Measurements from ENCODE around the gene NTN1.
A peak's percentile ranks its signal among the peaks of the same experiment; 100 is the strongest.

The NTN1 gene

GRCh38 chr17:9038380-9038779 lies 17.1 kb downstream of the NTN1 start:
- no peaks in the 10 kb centered on the region for H3K79me1 ChIP-seq (ENCODE audit: low read length)
- H3K4me2 ChIP-seq (ENCODE audit: low read length), result no peak overlapping the region
- no peaks in the 10 kb centered on the region for H3K27me3 ChIP-seq (ENCODE audit: insufficient read depth, low read length)
- H3K4me3 ChIP-seq (ENCODE audit: low read depth, low read length), result no peak overlapping the region
- H2BK5ac ChIP-seq (ENCODE audit: low read depth, low read length, poor library complexity), result no peak overlapping the region
- peaks cover 0 to 3% of the 10 kb centered on the region in 2 experiments for H3K4me1 ChIP-seq (ENCODE audit: control insufficient read depth in 1 of 2, insufficient read depth in 2 of 2, low read length in 2 of 2)
- no peaks in the 10 kb centered on the region for H3K36me3 ChIP-seq (ENCODE audit: control insufficient read depth in 1 of 2, insufficient read depth in 2 of 2, low read length in 2 of 2)
- no peak overlapping the region for H4K91ac ChIP-seq (ENCODE audit: low read depth, low read length)
- H3K4ac ChIP-seq (ENCODE audit: low read depth, low read length), result no peak overlapping the region
- WGBS (ENCODE audit: extremely low coverage, insufficient coverage, insufficient read length), result no CpG with 5 or more reads among the region's 1 CpG
- H2BK12ac ChIP-seq (ENCODE audit: low read length), result no peak overlapping the region
- DNase-seq, result no peak
- no peak overlapping the region for H2AFZ ChIP-seq (ENCODE audit: insufficient read depth, low read length, poor library complexity)
- H3K9me3 ChIP-seq (ENCODE audit: insufficient read depth, low read depth, low read length), result no peaks in the 10 kb centered on the region
- H3K79me2 ChIP-seq (ENCODE audit: control insufficient read depth, insufficient read depth, low read length, poor library complexity), result no peaks in the 10 kb centered on the region
- H4K8ac ChIP-seq (ENCODE audit: low read depth, low read length), result no peak overlapping the region
- no peak overlapping the region for H2BK120ac ChIP-seq (ENCODE audit: insufficient read depth, low read length, poor library complexity)
- no peak overlapping the region for H3K14ac ChIP-seq (ENCODE audit: low read length)
- no peak overlapping the region for H4K12ac ChIP-seq (ENCODE audit: low read depth, low read length)
- H3K18ac ChIP-seq (ENCODE audit: low read length), result no peak overlapping the region
- no peak overlapping the region for H3K27ac ChIP-seq (ENCODE audit: low read depth, low read length)
- no peak overlapping the region for H3K23ac ChIP-seq (ENCODE audit: low read length)
- H2AK5ac ChIP-seq (ENCODE audit: low read length), result no peak overlapping the region
- H3K9ac ChIP-seq (ENCODE audit: low read length), result no peak overlapping the region

- no peaks in the 10 kb centered on the region for H3K36me3 ChIP-seq (ENCODE audit: control insufficient read depth in 1 of 2, insufficient read depth in 2 of 2, low read length in 2 of 2)
- WGBS (ENCODE audit: extremely low coverage, insufficient coverage, insufficient read length), result no CpG with 5 or more reads among the region's 11 CpGs
These were observed 23.6 kb downstream of the NTN1 start for GRCh38 chr17:9044772-9045463.

GRCh38 chr17:9050801-9051401 lies 29.6 kb downstream of the NTN1 start:
- peak overlapping the region; percentile 95 for H2BK120ac ChIP-seq (ENCODE audit: insufficient read depth, low read length, poor library complexity)
- peak overlapping the region; percentile 53 for H3K4me2 ChIP-seq (ENCODE audit: low read length)
- peak overlapping the region; percentile 86 for H4K8ac ChIP-seq (ENCODE audit: low read depth, low read length)
- peak overlapping the region; percentile 96 for H4K91ac ChIP-seq (ENCODE audit: low read depth, low read length)
- peak overlapping the region; percentile 98 for H2BK12ac ChIP-seq (ENCODE audit: low read length)
- no peaks in the 10 kb centered on the region for H3K27me3 ChIP-seq (ENCODE audit: insufficient read depth, low read length)
- no CpG with 5 or more reads among the region's 8 CpGs for WGBS (ENCODE audit: extremely low coverage, insufficient coverage, insufficient read length)
- no peak overlapping the region for H3K9ac ChIP-seq (ENCODE audit: low read length)
- no peaks in the 10 kb centered on the region for H3K9me3 ChIP-seq (ENCODE audit: insufficient read depth, low read depth, low read length)
- H3K23ac ChIP-seq (ENCODE audit: low read length), result no peak overlapping the region
- H3K27ac ChIP-seq (ENCODE audit: low read depth, low read length), result peak overlapping the region; percentile 91
- peaks cover 12% of the 10 kb centered on the region for H3K79me1 ChIP-seq (ENCODE audit: low read length)
- no peaks in the 10 kb centered on the region for H3K36me3 ChIP-seq (ENCODE audit: control insufficient read depth in 1 of 2, insufficient read depth in 2 of 2, low read length in 2 of 2)
- peak overlapping the region; percentile 82 for H4K12ac ChIP-seq (ENCODE audit: low read depth, low read length)
- H3K4me3 ChIP-seq (ENCODE audit: low read depth, low read length), result no peak overlapping the region
- peak overlapping the region; percentile 42 for H3K14ac ChIP-seq (ENCODE audit: low read length)
- no peak overlapping the region for H2AFZ ChIP-seq (ENCODE audit: insufficient read depth, low read length, poor library complexity)
- H3K4me1 ChIP-seq (ENCODE audit: control insufficient read depth in 1 of 2, insufficient read depth in 2 of 2, low read length in 2 of 2), result peaks cover 12 to 14% of the 10 kb centered on the region in 2 experiments
- H3K4ac ChIP-seq (ENCODE audit: low read depth, low read length), result peak overlapping the region; percentile 67
- peaks cover 2% of the 10 kb centered on the region for H3K79me2 ChIP-seq (ENCODE audit: control insufficient read depth, insufficient read depth, low read length, poor library complexity)
- peak overlapping the region; percentile 82 for H3K18ac ChIP-seq (ENCODE audit: low read length)
- H2AK5ac ChIP-seq (ENCODE audit: low read length), result peak overlapping the region; percentile 97
- peak; percentile 80 to 88 for DNase-seq
- H2BK5ac ChIP-seq (ENCODE audit: low read depth, low read length, poor library complexity), result peak overlapping the region; percentile 98

More at GRCh38 chr17:9044772-9045463, 23.6 kb downstream of the NTN1 start:
- Histone ChIP-seq H3K4me2 (ENCODE audit: low read length) (no peak overlapping the region), H3K27ac (ENCODE audit: low read depth, low read length) (no peak overlapping the region), H2BK12ac (ENCODE audit: low read length) (no peak overlapping the region), H4K8ac (ENCODE audit: low read depth, low read length) (no peak overlapping the region), H4K91ac (ENCODE audit: low read depth, low read length) (no peak overlapping the region), H2AK5ac (ENCODE audit: low read length) (no peak overlapping the region), H3K9ac (ENCODE audit: low read length) (no peak overlapping the region), H2BK5ac (ENCODE audit: low read depth, low read length, poor library complexity) (no peak overlapping the region), H2AFZ (ENCODE audit: insufficient read depth, low read length, poor library complexity) (no peak overlapping the region), H3K79me2 (ENCODE audit: control insufficient read depth, insufficient read depth, low read length, poor library complexity) (no peaks in the 10 kb centered on the region), H3K14ac (ENCODE audit: low read length) (no peak overlapping the region), H3K9me3 (ENCODE audit: insufficient read depth, low read depth, low read length) (no peaks in the 10 kb centered on the region), H3K79me1 (ENCODE audit: low read length) (no peaks in the 10 kb centered on the region), H3K4me1 (ENCODE audit: control insufficient read depth in 1 of 2, insufficient read depth in 2 of 2, low read length in 2 of 2) (no peaks in the 10 kb centered on the region), H4K12ac (ENCODE audit: low read depth, low read length) (no peak overlapping the region), H3K18ac (ENCODE audit: low read length) (no peak overlapping the region), H3K27me3 (ENCODE audit: insufficient read depth, low read length) (no peaks in the 10 kb centered on the region), H3K4ac (ENCODE audit: low read depth, low read length) (no peak overlapping the region), H3K23ac (ENCODE audit: low read length) (no peak overlapping the region), H3K4me3 (ENCODE audit: low read depth, low read length) (no peak overlapping the region), H2BK120ac (ENCODE audit: insufficient read depth, low read length, poor library complexity) (no peak overlapping the region)
- DNase-seq, result no peak

- no peak overlapping the region for H3K18ac ChIP-seq (ENCODE audit: low read length)
- no CpG with 5 or more reads among the region's 4 CpGs for WGBS (ENCODE audit: extremely low coverage, insufficient coverage, insufficient read length)
- H3K4ac ChIP-seq (ENCODE audit: low read depth, low read length), result no peak overlapping the region
- peak overlapping the region; percentile 35 for H4K91ac ChIP-seq (ENCODE audit: low read depth, low read length)
- no peak overlapping the region for H2BK5ac ChIP-seq (ENCODE audit: low read depth, low read length, poor library complexity)
- peak overlapping the region; percentile 80 for H2BK12ac ChIP-seq (ENCODE audit: low read length)
- peaks cover 2% of the 10 kb centered on the region for H3K79me2 ChIP-seq (ENCODE audit: control insufficient read depth, insufficient read depth, low read length, poor library complexity)
- peaks cover 12 to 14% of the 10 kb centered on the region in 2 experiments for H3K4me1 ChIP-seq (ENCODE audit: control insufficient read depth in 1 of 2, insufficient read depth in 2 of 2, low read length in 2 of 2)
- no peak overlapping the region for H2AK5ac ChIP-seq (ENCODE audit: low read length)
- no peak overlapping the region for H3K4me3 ChIP-seq (ENCODE audit: low read depth, low read length)
- H4K8ac ChIP-seq (ENCODE audit: low read depth, low read length), result no peak overlapping the region
- DNase-seq, result peak in 1 of 2 donors; percentile 60
- H3K27me3 ChIP-seq (ENCODE audit: insufficient read depth, low read length), result no peaks in the 10 kb centered on the region
- no peak overlapping the region for H4K12ac ChIP-seq (ENCODE audit: low read depth, low read length)
- H3K9me3 ChIP-seq (ENCODE audit: insufficient read depth, low read depth, low read length), result no peaks in the 10 kb centered on the region
- H3K9ac ChIP-seq (ENCODE audit: low read length), result no peak overlapping the region
- H3K23ac ChIP-seq (ENCODE audit: low read length), result no peak overlapping the region
- peak overlapping the region; percentile 53 for H3K4me2 ChIP-seq (ENCODE audit: low read length)
- peaks cover 12% of the 10 kb centered on the region for H3K79me1 ChIP-seq (ENCODE audit: low read length)
- H3K27ac ChIP-seq (ENCODE audit: low read depth, low read length), result peak overlapping the region; percentile 91
- H2BK120ac ChIP-seq (ENCODE audit: insufficient read depth, low read length, poor library complexity), result no peak overlapping the region
- H3K36me3 ChIP-seq (ENCODE audit: control insufficient read depth in 1 of 2, insufficient read depth in 2 of 2, low read length in 2 of 2), result no peaks in the 10 kb centered on the region
- H3K14ac ChIP-seq (ENCODE audit: low read length), result no peak overlapping the region
- H2AFZ ChIP-seq (ENCODE audit: insufficient read depth, low read length, poor library complexity), result no peak overlapping the region
These were observed 30.3 kb downstream of the NTN1 start for GRCh38 chr17:9051561-9051960.
